CD1c-positive myeloid dendritic cell (primary cell): ENCODE measurements around the gene RASGRP1.

Source experiments
- DNase-seq: peaks from one replicate; pipeline ENCODE4 v3.0.0-alpha.2; 2016; ENCODE audit errors: extremely low spot score

RASGRP1 gene

DNA sequence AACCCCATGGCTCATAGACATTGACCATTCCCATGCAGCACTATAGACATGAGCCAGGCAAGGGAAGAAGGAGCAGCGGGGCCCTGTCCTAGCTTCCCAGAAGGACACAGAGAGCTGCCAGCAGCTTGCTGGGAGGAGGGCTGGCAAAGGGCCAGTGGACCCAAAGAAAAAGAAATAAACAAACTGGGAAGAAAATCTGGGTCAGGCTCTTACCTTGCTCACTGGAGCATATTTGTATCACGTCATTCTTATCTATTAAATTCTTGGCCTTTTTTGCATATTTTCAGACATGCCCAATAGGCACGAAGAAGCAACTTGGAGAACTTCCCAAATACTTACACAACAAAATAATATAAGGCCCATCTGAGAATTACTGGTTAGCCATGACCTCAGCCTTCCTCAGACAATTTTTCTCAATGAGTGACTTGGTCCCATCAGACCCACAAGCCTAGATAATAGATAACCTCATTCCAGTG lies 28.4 kb downstream of the RASGRP1 start:
- DNase-seq = no peak

DNA sequence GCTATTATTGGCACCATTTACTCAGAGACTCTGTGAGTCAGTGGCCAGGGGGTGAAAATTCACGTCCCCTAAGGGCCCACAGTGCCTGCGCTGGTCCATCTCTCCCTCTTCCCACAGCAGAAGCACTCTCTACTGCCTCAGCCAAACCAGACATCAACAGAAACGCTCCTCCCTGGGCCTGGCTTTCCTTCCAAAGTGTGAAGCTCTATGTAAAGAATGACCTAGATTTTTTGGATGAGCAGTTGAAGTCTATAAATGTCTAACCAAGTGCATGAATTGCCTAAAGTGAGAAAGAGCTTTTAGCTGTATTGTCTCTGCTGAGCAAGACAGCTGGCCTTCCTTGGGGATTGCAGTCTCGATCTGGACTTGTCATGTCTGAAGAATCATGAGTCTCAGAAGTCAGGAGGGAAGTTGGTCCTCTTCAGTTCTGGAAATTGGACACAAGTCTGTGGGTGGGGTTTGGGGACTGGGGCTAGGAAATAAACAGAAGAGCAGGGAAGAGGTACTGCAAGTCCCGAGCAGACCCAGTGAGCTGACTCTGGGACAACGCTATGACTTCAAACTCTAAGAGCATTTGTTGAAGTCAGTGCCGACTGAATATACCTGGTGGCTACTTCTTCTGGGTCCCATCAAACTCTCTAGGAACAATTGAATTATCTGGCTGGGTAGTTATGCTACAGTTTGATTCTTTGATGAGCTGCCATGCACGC lies 29.0 kb downstream of the RASGRP1 start:
- no peak for DNase-seq

DNA sequence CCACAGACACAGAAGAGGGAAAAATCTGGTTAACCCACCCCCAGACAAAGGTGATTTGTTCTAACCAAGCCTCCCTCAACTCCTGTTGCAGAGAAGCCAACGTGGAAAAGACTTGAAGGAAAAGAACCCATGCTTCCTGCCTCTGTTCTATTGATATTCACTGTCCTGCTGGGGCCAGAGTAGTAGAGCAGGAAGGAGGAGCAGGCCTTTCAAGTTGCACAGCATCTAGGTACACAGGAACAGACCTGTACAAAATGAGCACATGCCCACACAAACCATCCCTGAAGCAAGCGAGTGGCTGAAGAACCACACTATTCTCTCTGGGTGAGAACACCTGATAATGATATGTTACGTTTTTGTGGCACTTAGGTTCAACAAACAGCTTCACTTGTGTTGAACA lies 29.9 kb downstream of the RASGRP1 start:
- no peak for DNase-seq

DNA sequence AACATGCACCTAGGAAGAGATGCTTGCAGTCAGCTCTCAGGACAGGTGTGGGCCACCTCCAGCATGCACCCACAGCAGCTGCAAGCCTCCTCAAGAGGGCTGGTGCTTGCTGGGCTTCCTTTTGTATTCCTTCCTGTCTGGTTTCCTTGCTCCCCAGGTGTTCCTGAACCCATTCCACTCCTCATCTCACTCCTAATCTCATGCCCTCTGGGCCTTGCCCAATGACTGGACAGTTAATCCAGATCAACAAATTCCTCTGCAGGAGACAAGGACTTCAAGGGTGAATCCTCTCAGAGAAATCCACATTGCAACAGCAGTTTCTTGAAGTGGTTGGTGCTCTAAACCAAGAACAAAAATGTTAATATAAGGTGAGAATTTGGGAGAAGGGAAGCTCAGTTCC lies 30.7 kb downstream of the RASGRP1 start:
- no peak for DNase-seq

DNA sequence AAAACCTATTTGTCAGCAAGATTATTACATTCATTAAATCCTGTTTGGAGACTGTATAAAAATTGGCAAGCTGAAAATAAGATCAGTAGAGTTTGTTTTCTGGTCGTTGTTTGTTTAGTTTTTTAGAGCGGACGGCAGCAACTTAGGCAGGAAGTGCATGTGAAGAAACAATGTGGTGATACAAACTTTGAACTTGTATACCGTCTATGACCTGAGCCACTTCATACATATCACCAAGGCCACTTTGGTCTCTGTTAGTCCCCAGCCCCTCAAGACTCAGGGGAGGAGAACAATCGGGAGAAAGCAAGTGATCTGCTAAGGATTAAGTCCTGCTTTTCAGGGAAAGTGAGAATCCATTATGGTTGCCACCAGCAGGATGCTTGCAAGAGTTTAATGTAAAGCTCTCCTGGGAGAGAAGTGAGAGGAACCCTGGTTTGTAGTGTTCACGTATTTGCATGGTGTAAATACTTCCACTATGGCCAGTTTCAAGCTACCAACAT lies 31.1 kb downstream of the RASGRP1 start:
- DNase-seq = no peak

DNA sequence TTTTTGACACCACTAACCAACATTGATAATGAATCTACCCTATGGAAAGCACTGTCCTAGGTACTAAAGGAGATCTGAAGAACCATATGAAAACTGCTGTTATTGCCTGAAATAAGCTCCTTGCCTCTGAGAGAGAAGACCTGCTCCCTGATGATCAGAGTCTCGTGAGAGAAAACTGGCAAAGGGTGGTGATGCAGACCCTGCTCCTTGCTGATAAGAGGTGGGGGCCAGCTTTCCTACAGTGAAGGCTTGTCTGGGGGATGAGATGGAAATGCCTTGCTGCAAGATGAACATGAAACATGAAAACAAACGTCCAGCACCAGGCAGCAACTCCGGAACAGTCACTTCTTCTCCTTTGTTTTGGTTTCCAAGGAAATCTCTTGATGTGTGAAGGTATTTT lies 31.9 kb downstream of the RASGRP1 start:
- DNase-seq = no peak

DNA sequence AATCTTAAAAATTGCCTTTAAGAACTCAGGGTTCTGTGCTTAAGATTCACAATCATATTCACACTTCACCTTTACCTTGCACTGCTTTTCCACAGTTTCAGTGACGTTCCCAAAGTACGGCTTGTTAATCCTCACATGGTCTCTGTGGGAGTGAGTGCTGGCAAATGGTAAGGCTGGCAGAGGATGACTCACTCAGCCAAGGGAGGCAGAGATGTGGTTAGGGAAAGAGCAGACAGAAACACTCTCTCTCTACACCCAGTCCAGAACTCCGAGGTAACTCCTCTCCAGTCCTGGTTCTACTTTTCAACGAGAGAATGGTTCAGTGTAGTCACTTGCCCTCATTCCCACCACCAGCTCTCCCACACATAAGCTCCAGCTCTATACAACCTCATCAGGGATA lies 33.1 kb downstream of the RASGRP1 start:
- no peak for DNase-seq

DNA sequence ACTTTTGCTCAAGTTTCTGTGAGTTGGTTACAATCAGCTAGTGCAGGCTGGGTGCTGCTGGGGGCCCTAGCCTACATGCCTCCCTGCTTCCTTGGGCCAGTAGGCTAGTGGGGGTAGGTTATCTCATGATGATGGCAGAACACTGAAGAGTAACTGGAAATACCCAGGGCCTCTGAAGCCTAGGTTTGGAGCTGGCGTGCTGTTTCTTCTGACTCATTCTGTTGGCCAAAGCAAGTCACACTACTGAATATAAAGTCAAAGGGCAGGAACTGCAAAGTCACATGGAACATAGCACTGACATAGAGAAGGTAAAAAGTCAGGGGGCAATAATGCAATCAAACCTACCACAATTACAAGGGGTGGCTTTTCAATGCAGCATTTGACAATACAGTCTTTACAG lies 34.5 kb downstream of the RASGRP1 start:
- no peak for DNase-seq

DNA sequence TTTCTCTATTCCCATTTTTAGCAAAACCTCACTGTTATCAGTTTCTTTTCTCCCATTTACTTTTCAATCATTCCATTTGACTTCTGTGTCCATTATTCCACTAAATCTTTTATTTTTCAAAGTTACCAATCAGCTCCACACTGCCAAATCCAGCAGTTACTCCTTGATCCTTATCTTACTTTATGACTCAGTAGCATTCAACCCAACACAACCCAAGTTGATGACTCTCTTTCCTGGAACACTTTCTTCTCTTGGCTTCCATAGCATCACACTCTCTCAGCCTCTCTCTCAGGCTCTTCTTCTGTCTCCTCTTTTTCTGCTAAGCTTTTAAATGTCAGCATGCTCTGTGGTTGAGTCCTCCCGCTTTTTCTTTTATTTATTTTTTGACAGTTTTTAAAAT lies 36.3 kb downstream of the RASGRP1 start:
- no peak for DNase-seq

DNA sequence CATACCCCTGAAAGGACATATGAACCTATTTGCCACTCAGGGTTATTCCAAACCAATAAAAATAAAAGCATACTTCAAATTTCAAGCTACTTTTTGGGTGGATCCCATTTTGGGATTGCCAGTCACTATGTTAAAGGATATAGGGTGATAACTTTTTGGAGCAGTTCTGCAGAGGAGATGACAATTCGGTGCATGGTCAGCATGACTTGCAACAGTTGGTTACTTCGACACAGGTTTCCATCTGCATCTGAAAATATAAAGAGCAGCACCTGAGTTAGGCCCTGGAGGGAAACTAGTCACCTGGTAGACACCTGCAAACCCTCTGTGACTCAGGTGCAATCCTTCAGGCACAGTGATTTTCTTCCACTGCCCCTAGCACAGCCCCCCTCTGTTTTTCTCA lies 38.5 kb downstream of the RASGRP1 start:
- no peak for DNase-seq

DNA sequence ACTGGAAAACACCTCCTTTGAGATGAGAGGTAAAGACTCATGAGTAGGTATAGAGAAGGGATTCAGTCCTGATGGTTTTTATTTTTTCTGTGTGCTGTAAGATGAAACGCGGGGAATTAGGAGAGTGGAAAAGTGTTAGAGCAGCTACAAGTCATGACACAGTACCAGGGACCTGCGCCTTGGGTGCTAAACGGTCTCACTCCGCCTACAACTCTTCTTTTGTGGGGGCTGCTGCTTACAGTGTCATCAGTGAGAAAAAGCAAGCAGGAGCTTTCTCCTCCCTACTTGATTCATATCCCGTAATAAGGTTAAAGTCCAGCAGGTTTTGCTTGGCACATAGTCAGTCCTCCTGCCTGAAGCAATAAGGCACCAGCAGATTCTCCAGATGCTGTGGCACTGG lies 39.1 kb downstream of the RASGRP1 start:
- DNase-seq = no peak

DNA sequence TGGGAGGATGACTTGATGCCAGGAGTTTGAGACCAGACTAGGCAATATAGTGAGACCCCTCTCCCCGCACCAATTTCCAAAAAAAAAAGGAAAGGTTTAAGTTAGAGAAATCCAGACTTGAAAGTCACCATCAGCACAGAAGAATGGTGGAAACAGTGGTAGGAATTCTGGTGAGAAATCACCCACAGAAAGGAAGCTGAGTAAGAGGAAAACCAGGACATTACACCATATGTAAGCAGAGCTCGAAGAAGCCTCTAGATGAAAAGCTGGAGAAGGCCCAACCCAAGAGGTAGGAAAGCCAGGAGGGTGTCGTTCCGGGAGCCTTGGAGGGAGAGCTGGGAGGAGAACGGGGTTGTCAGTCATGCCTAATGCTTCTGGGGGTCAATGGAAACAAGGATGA lies 40.5 kb downstream of the RASGRP1 start:
- no peak for DNase-seq

DNA sequence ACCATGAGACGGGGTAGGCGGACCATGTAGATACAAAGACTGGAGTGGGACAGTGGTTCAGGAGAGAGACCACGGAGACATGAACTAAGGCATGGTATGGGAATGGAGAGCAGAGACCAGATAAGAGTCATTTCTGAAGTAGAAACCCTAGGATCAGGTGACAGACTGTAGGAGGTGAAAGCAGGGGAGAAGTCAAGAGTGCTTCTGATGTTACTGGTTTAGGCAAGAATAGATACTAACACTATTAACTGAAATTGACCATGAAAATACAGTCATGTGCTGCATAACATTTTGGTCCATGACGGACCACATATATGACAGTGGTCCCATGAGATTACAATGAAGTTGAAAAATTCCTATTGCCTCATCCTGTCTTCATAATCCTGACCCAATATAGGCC lies 41.7 kb downstream of the RASGRP1 start:
- no peak for DNase-seq

DNA sequence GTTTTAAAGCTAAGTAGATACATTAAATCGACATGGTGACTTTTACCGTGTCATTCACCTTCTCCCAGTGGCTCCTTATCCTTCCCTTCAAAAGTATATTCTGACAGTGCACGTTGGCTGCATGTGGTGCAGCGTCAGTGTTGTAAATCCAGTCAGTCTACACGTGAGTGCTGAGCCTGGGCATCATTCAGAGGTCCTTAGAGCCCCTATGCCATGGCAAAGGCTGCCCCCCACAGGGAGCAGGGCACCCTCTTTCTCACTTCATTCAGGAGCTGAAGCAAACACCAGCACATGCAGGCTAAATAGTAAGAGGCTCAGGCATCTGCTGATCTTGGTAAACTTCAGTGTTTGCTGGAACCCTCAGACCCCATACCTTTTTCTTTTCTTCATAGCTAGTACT lies 43.3 kb downstream of the RASGRP1 start:
- no peak for DNase-seq

DNA sequence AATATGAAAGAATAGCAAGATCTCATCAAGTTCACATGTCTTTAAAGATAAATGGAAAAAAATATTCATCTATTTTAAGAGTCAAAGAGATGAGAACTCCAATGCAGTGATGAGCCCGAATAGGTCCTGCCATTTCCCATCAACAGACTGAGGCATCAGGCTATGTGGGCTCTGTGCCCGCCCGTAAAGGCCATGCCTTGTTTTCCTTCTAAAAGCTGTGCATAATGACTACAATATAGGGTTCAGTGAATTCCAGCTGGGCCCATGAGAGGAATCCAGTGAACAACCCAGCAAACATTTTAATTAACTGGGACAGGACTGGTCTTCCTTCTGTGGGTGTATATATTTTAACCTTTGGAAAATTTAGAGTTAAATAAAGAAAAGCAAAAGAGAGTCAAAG lies 44.6 kb downstream of the RASGRP1 start:
- DNase-seq = no peak

DNA sequence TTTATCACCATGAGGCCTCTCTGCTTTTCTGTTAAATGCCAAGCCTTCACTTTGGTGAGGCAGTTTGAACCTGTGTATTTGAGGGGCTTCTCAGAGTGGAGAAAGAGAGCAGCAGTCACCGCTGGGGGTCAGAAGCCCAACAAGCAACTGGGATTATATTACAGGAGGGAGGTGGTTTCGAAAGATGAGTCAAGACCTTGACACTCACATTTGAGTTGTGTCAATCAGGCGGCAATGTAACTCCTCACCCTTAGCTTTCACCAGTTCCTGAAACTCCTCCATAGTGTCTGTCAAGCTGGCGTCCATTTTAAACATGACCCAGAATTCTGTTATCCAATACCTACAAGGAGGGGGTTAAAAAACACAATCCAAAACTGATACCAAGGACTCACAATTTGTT lies 46.5 kb downstream of the RASGRP1 start:
- DNase-seq = no peak

DNA sequence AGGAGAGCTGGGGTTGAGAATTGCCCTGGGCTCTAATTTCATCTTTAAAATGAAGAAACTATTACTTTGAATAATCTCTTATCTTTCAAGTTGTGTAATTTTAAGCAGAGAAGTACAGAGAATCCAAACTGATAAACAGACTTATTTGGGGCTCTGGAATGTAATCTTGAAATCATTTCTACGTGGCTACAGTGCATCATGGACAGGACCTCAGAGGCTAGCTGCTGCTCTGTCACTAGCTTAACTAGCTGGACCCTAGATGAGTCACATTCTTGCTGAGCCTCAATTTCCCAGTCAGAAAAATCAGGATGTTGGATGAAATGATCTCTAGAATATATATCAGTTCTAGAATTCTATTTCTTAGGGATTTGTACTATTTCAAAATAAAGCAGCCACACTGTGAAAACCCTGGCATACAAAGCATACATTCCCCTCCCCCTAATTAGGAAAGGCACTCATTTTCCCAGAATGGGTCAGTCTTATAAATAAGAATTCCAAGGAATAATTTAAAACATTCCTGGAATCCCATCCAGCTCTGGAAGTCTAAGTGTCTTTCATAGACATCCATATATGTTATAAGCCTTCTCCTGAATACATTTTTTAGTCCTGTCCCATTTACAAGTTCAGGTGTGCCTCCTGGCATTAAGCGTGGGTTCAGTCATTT lies 47.2 kb downstream of the RASGRP1 start:
- DNase-seq = no peak

DNA sequence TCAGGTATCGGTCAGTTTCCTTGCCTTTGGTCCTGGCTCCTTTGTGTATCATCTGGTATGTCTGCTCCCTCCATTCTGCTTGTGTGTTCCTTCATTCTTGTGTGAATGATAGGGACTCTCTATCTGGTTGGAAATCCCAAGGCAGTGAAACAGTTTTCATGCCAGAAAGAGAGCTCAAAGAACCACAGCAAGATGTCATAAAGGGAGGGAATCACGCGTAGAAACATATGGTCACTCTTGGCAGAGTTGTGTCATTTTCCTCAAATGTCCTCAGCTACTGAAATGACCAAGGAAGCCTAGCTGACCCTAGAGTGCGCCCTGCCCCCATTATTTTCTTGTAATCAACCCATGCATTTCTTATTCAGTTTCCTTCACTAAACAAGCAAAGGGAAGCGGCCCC lies 48.0 kb downstream of the RASGRP1 start:
- DNase-seq = no peak

DNA sequence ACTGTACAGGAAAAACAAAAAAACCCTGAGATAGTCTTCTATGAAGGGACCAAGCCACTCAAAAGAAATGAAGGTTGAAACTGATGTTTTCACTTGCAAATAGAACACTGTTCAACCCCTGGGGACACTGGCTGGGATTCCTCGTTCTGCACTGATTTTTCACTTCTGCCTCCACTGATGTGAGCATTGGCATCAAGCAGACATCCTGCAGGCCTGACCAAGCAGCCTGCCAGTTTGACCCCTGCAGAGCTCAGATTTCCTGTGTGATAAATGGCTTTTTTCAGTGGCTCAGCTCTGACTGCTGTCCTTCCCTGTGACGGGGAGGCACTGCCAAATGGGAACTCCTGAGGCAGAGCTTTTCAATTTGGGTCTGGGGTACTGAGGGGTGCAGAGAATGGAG lies 50.0 kb downstream of the RASGRP1 start:
- no peak for DNase-seq

DNA sequence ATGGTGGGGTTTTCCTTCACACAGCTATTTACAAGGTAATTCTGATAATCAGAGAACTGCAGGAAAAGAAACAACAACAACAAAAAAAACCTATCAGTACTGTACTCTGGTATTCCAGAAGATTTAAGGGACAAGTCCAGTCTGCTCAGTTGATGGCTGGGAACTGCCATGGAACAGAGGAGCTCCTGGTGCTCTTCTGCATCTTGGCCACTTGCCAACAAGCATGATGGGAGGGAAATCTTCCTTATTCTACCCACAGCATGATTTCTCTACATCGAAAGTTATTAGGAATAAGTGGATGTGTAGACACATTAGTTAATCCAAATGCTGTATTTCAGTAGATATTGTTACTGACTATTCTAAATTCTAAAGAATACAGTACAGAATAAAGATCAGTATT lies 51.7 kb downstream of the RASGRP1 start:
- no peak for DNase-seq

DNA sequence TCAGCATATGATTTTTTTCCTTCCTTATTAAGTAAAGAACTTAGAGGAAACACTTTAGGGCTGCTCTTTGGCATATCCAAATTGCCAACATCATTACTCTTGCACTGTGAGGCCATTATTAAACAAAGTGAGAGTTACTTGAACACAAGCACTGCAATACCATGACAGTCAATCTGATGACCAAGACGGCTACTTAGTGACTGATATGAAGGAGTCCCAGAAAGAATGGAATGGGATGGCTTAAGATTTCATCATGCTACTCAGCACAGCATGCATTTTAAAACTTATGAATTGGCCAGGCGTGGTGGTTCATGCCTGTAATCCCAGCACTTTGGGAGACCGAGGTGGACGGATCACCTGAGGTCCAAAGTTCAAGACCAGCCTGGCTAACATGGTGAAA lies 55.5 kb downstream of the RASGRP1 start:
- no peak for DNase-seq

DNA sequence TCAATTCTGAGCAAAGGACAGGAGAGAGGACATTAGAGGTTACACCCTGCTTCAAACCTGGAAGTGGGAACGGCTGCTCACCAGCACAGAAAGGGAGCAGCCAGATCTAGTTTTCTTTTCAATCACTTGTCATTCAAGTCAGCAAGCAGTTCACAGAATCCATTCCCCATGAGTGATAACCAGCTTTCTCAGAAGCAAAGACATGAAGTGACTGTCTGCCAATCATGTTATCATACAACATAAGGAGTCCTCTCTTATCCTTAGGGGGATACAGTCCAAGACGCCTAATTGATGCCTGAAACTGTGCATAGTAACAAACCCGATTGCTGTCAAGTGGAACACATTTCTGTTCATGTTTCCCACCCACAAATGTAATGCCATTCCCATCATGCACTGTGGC lies 56.0 kb downstream of the RASGRP1 start:
- no peak for DNase-seq

DNA sequence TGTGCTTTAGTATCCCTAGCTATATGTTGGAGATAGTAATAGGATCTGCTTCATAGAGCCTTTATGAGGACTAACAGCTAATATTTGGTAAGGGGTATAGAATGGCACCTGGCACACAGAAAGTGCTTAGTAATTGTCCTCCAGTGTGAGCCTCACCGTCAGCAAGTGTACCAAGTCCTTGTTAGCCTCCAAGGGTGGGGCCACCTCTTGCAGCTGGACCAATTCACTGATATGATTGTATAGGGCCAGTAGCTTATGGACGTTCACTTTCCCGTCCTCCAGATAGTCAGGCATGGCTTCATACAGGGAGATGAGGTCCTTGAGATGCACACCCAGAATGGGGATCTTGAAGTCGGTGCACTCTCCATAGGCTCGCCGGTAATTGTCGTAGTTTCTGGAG lies 57.0 kb downstream of the RASGRP1 start:
- no peak for DNase-seq

DNA sequence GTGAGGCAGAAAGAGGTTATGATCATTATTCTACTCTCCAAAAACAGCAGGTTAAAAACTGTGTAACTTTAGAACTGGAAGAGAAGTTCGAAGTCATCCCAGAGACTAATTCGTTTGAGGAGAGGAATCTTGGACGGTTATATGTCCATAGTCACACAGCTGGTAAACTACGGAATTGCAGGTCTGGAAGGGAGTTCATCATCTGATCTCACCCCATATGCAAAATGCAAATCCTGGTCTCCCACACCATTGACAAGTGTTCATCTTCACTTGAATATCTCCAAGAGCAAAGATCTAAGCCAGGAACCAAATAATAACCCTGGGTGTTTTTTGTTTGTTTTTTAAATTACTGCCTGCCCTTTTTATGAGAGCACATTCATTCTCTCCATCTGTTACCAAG lies 57.6 kb downstream of the RASGRP1 start:
- no peak for DNase-seq
